K562 (cell line): ENCODE data around the gene SZT2. TPM values are rescaled to one million over a fixed set of nuclear protein-coding genes. Genes with fewer than 3 reads are reported as not detected.

Experiments used
- CEBPG ChIP-seq, 3 experiments: fragments of 200-800 bp in 1 of 3; sonication (Bioruptor generic) in 1 of 3; sonication (generic) in 1 of 3; formaldehyde crosslinking in 1 of 3; IDR thresholded peaks in 2 of 3; conservative IDR thresholded peaks in 1 of 3; 2 replicates each; pipeline versions ENCODE4 v1.6.1 to v1.8.0; 2016 to 2022; ENCODE audit warnings: missing compliant biosample characterization in 2 of 3, missing genetic modification characterization in 2 of 3, mild to moderate bottlenecking in 1 of 3, missing genetic modification reagents in 1 of 3
- E2F3 ChIP-seq: fragments of 250-450 bp; sonication (Bioruptor Pico); IDR thresholded peaks from 2 replicates; pipeline ENCODE4 v1.4.0; 2020; ENCODE audit warnings: mild to moderate bottlenecking
- HSF4 ChIP-seq: fragments of 250-450 bp; sonication (Bioruptor Pico); IDR thresholded peaks from 2 replicates; pipeline ENCODE4 v2.1.2; 2022; ENCODE audit warnings: mild to moderate bottlenecking, moderate library complexity, borderline replicate concordance
- PBX2 ChIP-seq, 2 experiments: IDR thresholded peaks in 1 of 2; conservative IDR thresholded peaks in 1 of 2; 2 replicates each; pipeline ENCODE4 v1.6.1; 2016; ENCODE audit warnings: low read depth in 2 of 2, mild to moderate bottlenecking in 1 of 2, missing compliant biosample characterization in 1 of 2, missing genetic modification characterization in 1 of 2, moderate library complexity in 1 of 2
- REST ChIP-seq, 2 experiments: fragments of 450-650 bp; formaldehyde crosslinking in 1 of 2; IDR thresholded peaks; 2 replicates each; pipeline versions ENCODE4 v1.4.0 to v1.6.1; 2014 to 2020; ENCODE audit warnings: mild to moderate bottlenecking in 2 of 2, borderline replicate concordance in 1 of 2, low read depth in 1 of 2
- RFX1 ChIP-seq: fragments of 450-650 bp; IDR thresholded peaks from 2 replicates; pipeline ENCODE4 v1.6.1; 2016; ENCODE audit warnings: mild to moderate bottlenecking, moderate library complexity
- SNIP1 ChIP-seq: fragments of 450-650 bp; IDR thresholded peaks from 2 replicates; pipeline ENCODE4 v1.7.1; 2017; ENCODE audit warnings: low read depth, mild to moderate bottlenecking
- TEAD4 ChIP-seq, 2 experiments: sonication (generic) in 1 of 2; formaldehyde crosslinking in 1 of 2; IDR thresholded peaks; 2 replicates each; pipeline versions ENCODE4 v1.6.1 to v1.8.0; 2012 to 2022; ENCODE audit warnings: borderline replicate concordance in 1 of 2, inconsistent platforms in 1 of 2, low read length in 1 of 2, mild to moderate bottlenecking in 1 of 2, missing genetic modification reagents in 1 of 2
- ZBTB1 ChIP-seq: sonication (generic); formaldehyde crosslinking; IDR thresholded peaks from 2 replicates; pipeline ENCODE4 v1.8.1; 2023; ENCODE audit warnings: missing genetic modification reagents, low read depth, mild to moderate bottlenecking, borderline replicate concordance
- ZNF518B ChIP-seq: fragments of 250-450 bp; sonication (Bioruptor Pico); IDR thresholded peaks from 2 replicates; pipeline ENCODE4 v1.5.0; 2021; ENCODE audit warnings: mild to moderate bottlenecking, moderate library complexity
- polyA plus RNA-seq, 8 experiments: library from polyadenylated mRNA; depleted of rRNA in 4 of 8; stranded (reverse) in 5 of 8; unstranded in 3 of 8; fragments of >200 nt; fragmentation: Nextera tagmentation in 2 of 8; fragmentation: Illumina TruSeq in 1 of 8; extraction: Ambion mirVana in 2 of 8; extraction: Trizol in 1 of 8; gene quantifications; 2 replicates each; pipeline versions ENCODE4 v1.2.1 to v1.2.3, GENCODE V29; 2011 to 2014; ENCODE audit warnings: inconsistent platforms in 1 of 8, missing spikeins in 1 of 8
- total RNA-seq, 7 experiments: library from RNA; depleted of rRNA in 6 of 7; stranded (reverse); fragments of >200 nt in 6 of 7; fragmentation: Illumina TruSeq in 2 of 7; extraction: Trizol in 2 of 7; gene quantifications; 2 replicates each; pipeline versions ENCODE4 v1.2.1 to v1.2.3, GENCODE V29; 2011 to 2021; ENCODE audit warnings: low replicate concordance in 1 of 7

SZT2 gene
- total and polyA plus RNA-seq, 9 of the 15 experiments (the other 6 are each of a cell fraction or from before 2014, with no cell fraction given) = 0.88 to 31.0 (median 12.8) TPM

GRCh38 chr1:43405219-43405875 lies 15.6 kb downstream of the SZT2 start (continued):
- TF ChIP-seq REST (IDR thresholded peaks at IDR 0.05; ENCODE audit: borderline replicate concordance) (peak; percentile 23; the same call in 1 of the 2 replicates), REST (CRISPR knock-in tag; IDR thresholded peaks at IDR 0.05; ENCODE audit: low read depth) (no peak), E2F3 (CRISPR knock-in tag) (no peak), ZBTB1 (CRISPR knock-in tag) (no peak), ZNF518B (no peak), CEBPG (CRISPR knock-in tag; IDR thresholded peaks at IDR 0.05) (no peak), CEBPG (tag; conservative IDR thresholded peaks at IDR 0.05 in 1 of 2, IDR thresholded peaks at IDR 0.05 in 1 of 2) (no peak), PBX2 (CRISPR knock-in tag; IDR thresholded peaks at IDR 0.05; ENCODE audit: low read depth) (no peak), PBX2 (tag; conservative IDR thresholded peaks at IDR 0.05; ENCODE audit: low read depth) (no peak; the same call in 1 of the 2 replicates), RFX1 (no peak), SNIP1 (0 out of 2 replicates have a peak, but pooled peaks have one; percentile 41), HSF4 (CRISPR knock-in tag) (no peak), TEAD4 (IDR thresholded peaks at IDR 0.05; ENCODE audit: low read length) (peak; percentile 91), TEAD4 (CRISPR knock-in tag; IDR thresholded peaks at IDR 0.05; ENCODE audit: borderline replicate concordance) (no peak)
